ENCODE results near the gene TWNK.
A peak's percentile ranks its signal among the peaks of the same experiment; 100 is the strongest.

TWNK gene

DNA sequence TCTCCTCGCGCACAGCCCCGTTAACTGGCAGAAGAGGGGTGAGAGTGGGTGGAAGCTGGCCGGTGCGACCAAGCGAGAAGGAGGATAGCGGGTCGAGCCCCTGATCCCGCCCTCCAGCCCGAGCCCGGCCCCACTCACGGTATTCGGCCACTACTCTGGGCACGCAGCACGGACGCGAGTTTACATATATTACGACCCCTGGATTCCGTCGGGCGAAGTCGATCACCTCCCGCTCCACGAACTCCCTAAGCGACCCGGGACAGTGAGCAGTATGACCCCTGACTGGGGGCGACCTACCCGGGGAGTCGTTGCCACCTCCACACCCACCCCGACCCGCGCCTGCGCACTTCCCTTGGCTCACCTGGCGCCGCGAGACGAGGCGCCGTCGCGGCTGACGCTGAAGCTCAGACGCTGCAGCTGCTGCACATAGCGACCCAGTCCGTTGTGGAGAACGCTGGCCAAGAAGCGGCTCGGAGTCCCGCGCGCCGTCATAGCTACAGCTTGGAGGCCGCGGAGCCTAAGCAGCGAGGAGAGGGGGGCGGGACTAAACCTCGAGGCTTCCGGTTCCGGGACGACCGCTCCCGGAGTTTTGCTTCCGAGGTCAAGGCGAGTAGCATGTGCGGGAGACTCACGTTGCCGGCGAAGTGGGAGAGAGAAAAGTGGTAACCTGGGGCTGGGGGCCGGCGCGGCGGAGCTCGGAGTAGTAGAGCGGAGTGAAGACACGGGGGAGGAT, at the start of gene TWNK, which contains the start of gene MRPL43:
Gene TWNK, plus strand, starts transcription at position 592 of the 733 bp plus-strand sequence. CDS start 668 bp downstream, outside the sequence.
Gene MRPL43, minus strand, starts transcription at position 546 of the 733 bp plus-strand sequence. Its CDS starts 54 bp downstream, at position 492.
- DNase-seq = peak; percentile 84 to 85

GRCh38 chr10:100939763-100940344, 47.5 kb upstream of the TWNK start:
- no peak for DNase-seq

DNA sequence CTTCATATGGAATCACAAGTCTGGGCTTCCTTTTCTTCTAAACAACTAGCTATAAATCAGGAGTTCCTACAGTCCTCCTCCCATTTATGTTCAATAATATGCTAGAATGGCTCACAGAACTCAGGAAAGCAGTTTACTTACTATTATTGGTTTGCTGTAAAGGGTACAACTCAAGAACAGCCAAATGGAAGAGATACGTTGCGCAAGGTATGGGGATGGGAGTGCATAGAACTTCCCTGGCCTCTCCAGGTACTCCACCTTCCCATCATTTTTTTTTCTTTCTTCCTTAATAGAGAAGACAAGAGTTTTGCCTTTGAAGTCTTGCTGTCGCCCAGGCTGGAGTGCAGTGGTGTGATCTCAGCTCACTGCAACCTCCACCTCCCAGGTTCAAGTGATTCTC, 45.1 kb upstream of the TWNK start:
- DNase-seq = no peak

DNA sequence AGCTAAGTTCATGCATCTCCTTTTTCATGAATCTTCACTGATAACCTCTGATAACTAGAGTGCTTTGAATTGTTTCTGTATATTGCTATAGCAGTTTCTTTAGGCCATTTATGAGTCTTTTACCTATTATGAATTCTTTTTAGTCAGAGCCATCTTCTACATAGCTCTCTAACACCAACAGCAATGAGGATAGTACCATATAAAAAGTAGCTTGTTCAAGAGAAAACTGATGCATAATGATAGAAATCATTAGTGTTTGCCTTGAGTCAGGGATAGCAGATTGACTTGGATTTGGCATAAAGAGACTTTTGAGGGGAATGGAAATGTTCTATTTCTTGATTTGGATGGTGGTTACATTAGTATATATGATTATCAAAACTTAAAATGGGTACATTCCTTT, 43.8 kb upstream of the TWNK start:
- DNase-seq = no peak

GRCh38 chr10:100945754-100946153, 41.6 kb upstream of the TWNK start:
- no peak for DNase-seq

DNA sequence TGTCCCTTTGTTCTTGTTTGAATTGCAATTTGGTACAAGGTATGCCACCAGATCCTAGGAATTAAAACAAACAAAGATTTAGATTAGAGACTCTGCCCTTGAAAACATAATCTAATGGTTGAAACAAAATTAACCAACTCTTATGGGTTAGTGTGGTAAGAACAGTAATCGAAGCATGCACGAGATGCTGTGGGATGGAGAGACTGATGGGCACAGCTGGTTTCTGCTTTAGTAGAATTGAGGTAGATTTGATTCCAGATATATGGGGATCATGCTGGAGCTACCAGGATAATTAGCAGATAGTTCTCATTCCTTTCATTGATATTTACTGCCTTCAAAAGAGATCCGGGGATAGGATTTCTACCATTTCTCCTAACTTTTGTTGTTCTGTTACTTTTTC, 38.4 kb upstream of the TWNK start:
- DNase-seq = no peak

GRCh38 chr10:100960251-100960650, 27.1 kb upstream of the TWNK start:
- no peak for DNase-seq

DNA sequence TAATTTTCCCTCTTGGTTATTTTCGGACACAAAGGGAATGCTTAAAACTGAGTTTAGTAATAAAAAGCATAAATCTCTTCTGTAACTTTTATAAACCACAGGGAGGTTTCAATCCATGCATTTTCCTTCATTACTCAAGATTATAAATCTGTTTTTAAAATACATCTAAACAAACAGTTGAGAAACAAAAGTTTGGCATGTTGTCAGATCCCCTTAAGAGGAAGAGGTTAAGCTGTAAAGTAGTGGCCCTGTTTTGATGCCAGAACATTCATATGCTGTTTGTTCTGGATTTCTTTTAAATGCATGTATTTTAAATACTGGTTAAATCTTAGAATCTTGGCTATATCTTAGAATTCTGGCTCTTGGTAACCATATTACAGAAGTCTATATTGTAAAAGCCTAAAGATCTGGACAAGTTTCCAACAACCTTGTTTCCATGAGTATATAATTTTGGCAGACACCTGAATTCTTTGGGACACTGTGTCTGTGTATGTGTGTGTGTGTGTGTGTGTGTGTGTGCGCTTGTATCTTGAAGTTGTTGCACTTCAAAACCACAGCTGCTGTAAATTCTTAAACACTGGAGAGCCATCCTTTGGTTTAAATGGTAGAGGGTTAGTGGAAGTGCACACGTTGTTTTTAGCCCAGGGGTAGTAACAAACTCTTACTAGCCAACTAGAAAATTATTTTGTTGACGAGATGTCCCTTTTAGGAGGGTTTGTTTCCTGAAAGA, 24.8 kb upstream of the TWNK start:
- no peak for DNase-seq

- DNase-seq = no peak
Observed at GRCh38 chr10:100963826-100964225, 23.5 kb upstream of the TWNK start.

GRCh38 chr10:100965820-100966219, 21.5 kb upstream of the TWNK start:
- DNase-seq = no peak

DNA sequence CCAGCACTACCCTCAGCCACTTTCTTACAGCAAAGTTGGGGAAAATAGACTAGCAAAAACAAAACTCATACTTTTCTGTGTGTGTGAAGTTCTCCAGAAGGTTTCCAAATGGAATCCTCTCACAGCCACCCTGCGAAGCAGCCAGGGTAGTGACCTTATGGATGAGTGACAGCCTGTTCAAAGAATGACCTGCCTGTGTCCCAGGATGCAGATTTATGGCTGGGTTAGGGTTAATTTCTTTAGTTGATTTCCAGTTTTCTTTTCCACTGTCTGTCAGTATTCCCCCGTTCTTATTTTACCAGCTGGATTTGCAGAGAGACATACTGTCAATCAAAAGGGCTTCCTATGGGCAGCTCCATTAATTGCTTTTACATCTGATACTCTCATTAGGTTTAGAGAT, 20.5 kb upstream of the TWNK start:
- no peak for DNase-seq

- no peak for DNase-seq
Observed at GRCh38 chr10:100967332-100967731, 20.0 kb upstream of the TWNK start.

DNA sequence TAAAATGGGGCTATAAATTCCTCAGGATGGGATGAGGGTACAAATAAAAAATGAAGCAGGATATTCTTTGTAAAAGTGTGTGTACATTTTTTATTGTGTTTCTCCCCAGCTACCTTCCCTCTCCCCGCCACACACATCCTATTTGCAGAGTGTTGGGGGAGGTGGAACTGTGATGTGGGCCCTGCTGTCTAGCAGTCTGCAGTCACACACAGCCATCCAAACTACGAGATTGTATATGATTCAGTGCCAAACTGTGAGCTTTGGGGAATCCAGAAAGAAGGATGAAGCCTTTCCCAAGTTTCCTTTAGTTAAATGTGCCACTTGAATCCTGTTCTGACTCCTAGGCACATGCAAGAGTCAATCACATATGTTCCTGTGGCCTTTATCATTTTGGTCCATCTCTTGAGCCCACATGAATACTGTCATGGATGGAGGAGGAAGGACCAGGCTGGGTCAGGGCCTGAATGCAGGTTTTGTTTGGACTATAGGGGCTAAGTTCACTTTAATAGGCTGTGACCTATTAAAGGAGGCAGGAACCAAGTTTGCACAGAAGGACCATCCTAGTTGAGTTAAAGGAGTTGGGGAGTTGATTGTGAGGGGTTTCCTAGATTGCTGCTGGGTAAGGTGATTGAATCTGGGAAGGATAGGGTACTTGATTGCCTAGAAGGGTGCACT, 19.1 kb upstream of the TWNK start:
- no peak for DNase-seq

DNA sequence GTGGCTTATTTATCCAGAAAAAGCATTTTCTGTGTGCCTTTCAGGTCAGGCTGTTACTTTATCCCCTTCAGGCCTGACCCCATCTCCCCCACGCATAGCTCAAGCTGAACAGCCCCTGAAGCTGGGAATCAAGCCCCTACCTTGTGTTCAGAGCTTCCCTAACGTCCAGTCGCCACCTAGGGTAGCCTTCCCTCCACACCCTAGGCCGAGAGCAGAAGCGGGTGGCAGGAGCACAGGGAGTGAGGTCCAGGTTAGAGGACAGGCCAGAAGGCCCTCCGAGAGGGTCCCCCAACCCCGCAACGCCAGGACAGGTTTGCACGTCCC, 18.5 kb upstream of the TWNK start:
- no peak for DNase-seq

GRCh38 chr10:100969187-100970075, 17.9 kb upstream of the TWNK start, which contains the start of gene SEMA4G:
SEMA4G (plus strand) TSS chr10:100969504; CDS start chr10:100972913, 3,409 bp downstream.
- DNase-seq = peak; percentile 18 to 36

- peak in 1 of 2 donors; percentile 27 for DNase-seq
Observed at GRCh38 chr10:100970076-100970913, 17.0 kb upstream of the TWNK start.

DNA sequence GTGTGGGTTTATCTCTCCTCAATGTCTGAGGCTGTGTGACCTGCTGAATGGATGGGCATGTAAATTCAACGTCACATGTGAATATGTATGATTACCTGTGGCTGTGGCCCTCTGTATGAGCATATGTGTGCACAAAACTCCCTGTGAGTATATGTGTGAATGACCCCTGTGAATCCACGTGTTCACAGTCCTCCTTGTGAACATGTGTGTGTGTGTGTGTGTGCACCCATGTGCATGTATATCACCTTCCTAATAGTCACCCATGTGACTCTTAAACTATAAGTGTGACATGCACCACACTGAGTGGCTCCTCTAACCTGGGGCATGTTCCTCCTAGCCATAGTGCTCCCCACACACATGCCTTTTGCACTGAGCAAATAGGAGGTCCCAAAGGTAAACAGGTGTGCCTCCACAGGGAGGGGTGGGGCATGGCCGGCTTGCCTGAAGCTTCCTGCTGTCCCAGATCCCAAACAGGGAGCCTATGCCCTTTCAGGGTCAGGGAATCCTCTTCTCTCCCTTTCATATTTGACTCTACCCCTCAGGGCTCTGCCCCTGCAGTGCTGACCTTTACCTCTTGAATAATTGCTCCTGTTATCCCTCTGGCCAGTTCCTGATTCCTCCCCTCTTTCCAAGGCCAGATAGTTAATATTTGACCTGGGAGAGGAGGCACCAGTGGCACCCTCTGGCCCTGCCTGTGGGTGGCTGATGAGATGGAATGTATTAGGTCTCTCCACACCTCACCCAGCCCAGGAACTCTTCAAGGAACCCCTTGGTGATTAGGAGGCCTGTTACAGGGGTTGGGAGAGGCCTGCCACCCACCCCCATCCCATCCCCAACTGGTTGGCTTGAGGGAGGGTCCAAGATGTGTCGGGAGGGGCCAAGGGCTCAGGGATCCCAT, 16.2 kb upstream of the TWNK start:
- no peak for DNase-seq

DNA sequence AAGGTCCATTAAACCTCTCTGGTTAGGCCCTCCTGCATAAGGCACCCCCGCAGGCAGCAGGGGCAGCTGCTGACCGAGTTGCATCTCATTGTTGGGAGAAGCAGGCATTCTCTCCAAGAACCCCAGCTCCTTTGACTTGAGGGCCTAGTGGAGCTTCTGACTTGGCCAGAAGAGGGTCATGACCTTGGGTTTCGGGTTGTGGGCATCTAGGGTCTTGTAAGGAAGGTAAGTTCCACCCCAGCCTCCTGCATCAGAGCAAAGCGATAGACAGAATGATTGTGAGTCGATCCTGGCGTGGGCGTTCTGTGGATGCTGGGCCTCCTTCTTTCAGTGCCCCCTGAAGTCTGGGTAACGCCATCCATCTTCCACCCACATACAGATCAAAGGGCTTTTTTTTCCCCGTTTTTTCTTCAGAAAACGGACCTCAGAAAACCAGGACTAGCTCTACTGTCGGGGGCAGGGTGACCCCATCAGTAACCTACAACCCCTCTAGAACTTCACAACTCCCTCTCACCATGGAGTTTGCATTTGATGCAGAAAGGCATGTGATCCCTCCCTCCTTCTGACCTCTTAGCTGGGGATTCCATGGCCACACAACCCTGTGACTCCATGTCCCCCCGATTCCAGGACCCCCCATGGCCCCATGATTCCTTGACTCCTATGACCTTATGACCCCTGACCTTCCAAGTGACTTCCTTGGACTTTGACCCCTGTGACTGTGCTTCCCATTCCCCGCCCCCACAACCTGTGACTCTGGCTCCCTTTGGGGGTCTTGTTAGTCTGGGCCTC, 15.0 kb upstream of the TWNK start:
- DNase-seq = no peak

DNA sequence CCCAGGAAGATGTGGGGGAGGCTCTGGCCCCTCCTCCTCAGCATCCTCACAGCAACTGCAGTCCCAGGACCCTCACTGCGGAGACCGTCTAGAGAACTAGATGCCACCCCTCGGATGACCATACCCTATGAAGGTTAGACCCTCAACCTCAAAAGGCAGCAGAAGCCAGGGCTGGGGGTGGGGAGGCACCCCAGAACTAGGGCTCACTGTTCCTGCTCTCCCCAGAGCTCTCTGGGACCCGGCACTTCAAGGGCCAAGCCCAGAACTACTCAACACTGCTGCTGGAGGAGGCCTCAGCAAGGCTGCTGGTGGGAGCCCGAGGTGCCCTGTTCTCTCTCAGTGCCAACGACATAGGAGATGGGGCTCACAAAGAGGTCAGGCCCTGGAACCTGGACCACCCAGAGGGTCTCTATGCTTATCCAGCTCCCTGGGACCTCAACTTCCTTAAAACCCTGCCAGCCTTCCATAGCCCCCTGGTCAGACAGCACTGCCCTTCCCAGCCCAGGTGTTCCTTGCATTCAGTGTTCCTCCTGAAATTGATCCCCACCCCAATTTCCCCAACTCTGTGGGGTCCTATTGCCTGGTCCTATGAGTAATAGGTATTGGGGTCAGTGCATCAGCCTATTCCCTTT, 14.3 kb upstream of the TWNK start:
- DNase-seq = no peak
